HG03354 (cell line): Measurements from ENCODE around the gene SMPD3.

ENCODE experiments used
- ATAC-seq: cut with Tn5 transposase; IDR thresholded peaks from one replicate; pipeline ENCODE4 v1.9.1; 2021; ENCODE audit warnings: mild to moderate bottlenecking; ENCODE audit not compliant: unreplicated experiment, poor library complexity, severe bottlenecking

The SMPD3 gene

DNA sequence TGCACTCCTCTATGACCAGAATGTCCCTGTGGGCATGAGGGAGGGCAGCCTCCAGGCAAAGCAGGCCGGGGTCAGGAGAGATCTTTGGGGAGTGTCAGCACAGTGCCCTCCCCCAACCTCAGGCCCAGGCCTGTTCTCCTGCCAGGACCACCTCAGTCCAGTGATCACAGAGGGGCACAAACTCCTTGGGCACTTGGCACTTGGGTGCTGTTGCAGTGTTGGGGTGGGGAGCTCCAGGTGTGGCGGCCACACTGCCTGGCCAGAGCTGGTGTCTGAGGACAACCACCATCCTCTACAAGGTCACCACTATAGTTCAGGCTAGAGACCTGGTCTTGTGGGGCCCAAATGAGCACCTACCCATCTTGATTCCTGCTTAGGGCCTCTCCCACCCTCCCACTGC is 37.2 kb downstream of the SMPD3 start:
- no peak for ATAC-seq

DNA sequence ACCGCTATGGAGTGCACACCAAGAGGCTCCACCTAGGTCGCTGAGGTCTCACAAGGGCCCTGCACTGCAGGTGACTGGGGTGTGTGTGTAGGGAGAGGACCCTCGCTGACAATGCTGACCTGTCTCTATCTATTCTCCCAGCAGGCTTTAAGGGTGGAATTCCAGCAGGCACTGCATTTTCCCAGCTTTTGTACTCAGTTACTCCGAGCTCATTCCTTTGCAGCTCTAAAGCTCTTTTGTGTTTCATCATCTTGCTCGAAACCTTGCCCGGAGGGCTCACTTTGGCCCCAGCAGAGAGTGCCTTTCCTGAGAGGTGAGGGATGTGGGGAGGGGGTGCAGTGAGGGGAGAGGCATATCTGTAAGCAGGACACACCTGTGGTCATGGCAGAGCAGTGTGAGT is 39.3 kb downstream of the SMPD3 start:
- ATAC-seq, result no peak

DNA sequence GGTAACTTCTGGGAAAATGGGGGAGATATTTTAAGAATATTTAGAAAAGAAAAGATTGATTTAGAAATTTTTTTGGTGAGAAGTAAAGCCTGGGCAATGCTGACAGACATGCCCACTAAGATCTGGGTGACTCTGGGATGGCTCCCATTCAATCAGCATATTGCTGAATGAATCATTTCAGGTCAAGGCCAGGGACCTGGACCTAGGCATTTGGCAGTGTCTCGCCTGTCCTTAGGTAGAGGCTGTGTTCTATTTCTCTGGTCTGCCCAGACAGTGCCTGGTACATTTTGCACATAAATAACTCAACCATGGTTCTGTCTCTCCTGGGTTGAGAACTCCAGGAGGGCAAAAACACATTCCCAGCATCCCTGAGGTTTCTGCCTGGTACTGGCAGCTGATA is 39.9 kb downstream of the SMPD3 start:
- no peak for ATAC-seq

DNA sequence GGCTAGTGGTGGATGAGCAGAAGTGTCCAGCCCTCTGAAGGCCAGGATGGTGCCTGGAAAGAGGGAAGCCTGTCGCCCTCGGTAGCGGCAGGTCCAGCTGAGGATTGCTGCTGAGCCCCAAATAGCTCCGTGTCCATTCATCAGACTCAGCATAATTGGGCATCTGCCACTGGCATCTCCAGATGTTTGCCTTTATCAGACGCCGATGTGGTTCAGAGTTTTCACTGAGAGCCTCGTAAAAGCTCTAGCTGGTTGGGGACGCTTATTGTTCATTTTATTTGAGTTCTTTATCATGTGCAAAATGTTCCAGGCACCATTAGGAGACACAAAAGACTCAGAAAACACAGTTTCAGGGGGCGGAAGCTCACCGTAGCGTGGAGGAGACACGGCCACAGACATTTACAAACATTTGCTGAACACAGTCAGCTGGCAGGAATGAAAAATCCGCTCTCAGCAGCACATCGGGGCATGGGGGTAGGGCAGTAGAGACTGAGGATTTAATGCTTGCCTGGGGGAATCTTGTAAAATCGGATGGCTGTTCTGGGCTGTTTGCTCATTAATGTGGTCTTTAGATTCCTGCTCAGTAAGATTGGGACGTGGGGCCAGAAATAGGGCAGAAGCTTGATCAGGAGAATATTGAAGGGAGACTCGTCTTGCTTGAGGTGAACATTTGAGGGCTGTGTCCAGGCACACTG is 41.7 kb downstream of the SMPD3 start:
- no peak for ATAC-seq

DNA sequence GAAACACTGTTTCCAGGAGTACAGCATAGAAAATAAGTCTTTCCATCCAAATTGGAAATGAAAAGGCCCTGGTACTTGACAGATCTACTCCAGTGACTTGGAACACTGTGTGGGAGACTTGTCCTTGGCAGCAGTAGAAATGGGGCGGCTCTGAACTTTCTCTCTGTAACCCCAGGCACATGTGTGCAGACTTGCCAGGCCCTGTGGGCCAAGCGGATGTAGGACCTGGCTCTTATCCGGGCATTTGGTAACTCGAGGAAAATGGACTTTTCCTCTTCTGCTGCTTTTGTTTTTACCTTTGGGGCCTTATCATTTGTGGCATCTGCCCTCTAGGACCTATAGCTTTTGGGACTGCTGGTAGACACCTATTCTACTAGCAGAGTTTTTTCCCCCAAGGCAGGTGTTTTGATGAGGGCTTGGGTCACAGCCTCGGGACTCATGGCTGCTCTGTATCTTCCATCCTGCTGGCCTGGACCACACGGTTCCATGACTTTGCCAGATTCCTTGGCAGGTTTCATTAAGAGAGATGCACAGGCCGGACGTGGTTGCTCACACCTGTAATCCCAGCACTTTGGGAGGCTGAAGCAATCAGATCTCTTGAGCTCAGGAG is 43.5 kb downstream of the SMPD3 start:
- no peak for ATAC-seq

DNA sequence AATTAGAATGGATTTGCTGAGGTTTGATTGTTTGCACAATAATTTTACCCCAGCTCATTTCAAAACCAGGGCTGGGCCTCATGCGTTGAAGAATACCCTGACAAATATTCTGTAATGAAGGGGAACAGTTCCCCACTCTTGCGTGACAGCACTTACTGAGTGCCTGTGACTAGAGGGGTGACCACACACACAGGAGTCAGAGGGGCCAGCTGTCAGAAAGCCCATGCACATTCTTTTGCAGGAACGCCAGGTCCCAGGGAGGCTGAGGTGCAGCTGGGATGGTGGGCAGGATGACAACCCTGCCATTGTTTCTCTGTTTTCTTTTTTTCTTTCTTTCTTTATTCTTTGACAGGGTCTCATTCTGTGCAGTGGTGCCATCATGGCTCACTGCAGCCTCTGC is 44.6 kb downstream of the SMPD3 start:
- ATAC-seq, result no peak

DNA sequence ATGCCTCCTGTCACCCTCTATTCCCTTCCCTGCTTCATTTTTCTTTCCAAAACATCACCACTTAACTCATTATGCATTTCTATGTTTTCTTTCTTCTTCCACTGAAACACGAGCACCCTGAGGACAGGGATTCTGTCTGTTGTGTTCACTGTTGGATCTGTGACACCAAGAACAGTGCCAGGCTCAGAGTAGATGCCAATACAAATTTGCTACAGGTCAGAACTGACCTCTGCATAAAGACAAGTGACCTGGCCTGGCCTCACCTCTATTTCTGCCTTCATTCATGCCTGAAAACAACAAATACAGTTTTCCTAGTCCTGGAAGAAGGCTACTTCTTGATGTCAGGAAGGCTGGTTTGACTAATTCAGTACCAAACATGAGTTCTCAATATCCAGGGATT is 45.1 kb downstream of the SMPD3 start:
- no peak for ATAC-seq

DNA sequence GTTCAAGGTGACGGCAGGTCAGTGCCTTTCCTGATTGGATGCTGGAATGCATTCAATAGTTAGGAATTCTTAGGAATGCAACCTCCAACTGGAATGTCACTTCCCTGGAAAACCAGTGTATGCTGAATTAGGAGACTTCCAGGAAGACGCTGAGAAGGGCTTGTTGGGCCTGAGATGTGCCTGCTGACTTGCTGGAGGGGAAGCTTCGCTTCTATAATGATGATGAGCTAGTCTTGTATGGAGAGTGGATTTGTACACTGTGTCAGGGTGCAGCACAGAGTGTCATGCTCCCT is 45.6 kb downstream of the SMPD3 start:
- ATAC-seq, result no peak

DNA sequence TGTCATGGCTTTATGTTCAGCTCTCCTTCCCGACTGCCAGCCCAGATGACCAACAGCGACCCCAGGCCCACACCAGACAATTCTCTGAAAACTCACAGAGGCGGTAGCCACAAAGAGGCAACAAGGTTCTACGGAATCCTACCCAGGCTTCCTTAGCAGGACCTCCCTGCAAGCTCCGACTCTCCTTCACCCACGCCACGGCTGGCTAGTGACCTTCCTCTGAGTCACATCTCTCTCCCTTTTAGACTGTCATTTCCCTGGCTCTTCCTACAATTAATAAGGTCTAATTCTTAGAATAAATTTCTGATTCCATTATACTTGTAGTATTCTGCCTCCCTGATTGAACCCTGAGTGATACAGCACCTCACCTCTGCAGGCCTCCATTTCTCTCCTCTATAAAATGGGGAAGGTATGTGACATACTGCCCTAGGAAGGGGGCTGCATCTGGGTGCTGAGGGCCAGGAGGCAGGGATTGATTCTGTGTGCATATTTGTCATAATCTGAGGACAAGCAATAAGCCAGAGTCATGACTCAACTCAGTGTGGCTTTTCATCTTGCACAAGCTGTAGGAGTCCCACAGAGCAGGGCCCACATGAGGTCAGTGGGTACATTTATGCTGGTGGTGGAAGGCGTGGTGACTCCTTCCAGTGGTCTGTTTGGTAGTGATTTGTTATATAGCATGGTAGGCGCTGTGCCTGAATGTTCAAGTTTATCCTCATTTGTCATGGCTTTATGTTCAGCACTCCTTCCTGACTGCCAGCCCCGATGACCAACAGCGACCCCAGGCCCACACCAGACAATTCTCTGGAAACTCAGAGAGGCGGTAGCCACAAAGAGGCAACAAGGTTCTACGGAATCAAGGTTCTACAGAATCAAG is 46.2 kb downstream of the SMPD3 start:
- no peak for ATAC-seq

DNA sequence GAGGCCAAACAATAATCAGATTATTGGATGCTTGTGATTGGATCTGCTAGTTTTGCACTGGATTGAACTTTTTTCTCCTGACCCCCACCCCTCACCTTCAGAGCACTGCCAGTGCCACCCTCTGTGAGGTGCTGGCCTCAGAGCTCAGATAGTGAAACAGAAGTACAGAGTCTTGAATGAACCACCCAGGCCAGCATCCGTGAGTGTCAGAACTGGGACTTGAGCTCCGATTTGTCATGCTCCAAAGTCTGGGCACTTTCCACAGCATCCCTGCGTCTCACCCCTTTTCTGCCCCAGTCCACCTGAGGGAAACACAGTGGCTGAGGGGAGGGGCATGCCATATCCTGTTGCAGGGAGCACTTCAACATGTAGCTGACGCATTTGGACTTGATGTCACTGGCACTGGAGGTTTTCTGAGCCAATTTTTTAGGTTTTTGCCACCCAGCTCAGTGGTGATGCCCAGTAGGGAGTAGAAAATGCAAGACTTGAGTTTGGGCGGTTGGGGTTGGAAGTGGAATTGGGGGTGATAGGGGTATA is 47.3 kb downstream of the SMPD3 start:
- ATAC-seq, result no peak

DNA sequence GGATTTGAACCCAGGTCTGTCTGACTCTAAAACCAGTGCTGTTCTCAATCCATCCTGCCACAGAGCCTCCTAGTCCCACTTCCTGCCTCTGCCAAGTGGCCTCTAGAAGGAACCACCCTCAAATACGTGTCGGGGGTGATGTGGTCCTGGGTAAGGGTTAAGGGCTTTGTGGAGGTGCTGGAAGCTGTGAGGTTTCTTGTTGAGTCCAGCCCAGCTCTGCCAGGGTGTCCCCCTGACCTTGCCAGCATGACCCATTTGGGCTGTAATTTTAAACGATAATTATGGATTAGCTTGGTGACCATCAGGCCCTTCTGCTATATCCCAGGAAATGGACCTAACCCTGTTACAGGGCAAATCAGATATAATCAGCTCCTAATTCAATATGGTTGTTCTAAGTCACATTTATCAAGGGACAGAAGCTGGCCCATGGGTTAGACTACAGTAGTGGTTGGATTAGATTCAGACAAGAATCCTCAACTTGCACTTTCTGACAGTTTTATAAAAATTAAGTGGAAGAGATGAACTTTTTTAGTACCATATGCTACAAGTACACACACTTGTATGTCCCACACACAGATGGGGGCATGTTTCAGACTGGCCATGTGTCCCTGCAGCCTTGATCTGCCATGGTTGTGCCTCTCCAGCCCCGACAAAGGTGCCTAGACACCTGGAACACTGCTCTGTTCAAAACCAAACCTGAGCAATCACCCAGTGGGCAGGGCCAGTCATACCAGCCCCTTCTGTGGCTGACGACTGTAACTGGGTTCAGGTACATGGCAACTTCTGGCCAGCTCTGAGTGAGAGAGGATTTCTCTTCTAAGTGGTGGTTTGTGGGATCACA is 48.0 kb downstream of the SMPD3 start:
- no peak for ATAC-seq

DNA sequence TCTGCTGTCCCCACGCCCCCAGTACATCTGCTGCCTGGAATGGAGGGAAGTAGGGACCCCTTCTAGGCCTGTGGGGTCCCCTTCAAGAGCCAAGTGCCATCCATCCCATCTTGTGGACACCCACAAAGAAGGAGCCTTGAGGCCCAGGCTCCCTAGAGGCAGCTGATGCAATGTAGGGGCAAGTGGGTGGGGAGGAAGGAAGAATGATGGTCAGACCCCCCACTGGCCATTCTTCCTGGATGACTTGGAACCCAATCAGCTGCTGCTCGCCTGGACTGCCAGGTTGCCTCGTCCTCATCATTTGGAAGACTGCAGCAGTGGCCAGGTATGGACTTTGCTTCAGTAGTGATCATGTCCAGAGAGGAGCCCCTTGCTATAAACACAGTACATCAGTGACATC is 48.9 kb downstream of the SMPD3 start:
- ATAC-seq, result no peak

DNA sequence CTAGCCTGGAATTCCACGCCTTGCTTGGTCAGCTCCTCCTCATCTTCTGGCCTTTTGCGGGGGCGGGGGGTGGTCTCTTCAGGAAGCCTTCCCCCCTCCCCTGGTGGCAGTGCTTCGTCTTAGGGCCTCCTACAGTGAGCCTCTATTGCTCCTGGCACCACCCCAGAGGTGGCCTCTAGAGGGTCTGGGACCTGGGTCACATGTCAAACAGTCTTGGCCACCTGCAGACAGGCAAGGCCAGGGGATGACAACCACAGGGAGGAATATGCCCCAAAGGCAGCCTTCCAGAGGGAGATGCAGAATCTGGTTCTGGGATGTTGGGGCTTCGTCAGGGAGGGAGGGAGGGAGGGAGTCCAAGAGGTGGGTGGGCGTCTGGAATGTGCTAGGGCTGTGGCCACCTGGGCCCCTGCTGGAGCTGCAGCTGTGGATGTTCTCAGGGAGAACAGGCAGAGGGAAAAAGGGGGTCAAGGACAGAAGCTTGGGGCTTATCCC is 50.6 kb downstream of the SMPD3 start:
- ATAC-seq, result no peak

DNA sequence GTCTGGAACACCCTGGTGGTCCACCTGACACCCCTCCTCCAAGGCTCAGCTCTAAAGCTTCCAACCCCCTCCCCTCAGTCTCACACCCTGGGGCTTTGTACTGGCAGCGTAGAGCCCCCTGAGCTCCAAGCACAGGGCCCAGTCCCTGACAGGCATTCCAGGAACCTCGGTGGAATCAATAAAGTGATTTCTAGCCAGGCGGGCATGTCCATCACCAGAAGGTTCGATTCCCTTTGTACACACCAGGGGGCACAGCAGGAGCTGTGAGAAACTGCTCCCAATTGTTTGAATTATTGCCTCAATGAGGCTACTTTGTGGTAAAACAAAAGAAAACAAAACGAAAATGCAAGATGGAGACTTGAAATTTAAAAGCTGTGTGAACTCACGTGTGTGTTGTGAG is 51.8 kb downstream of the SMPD3 start:
- no peak for ATAC-seq

DNA sequence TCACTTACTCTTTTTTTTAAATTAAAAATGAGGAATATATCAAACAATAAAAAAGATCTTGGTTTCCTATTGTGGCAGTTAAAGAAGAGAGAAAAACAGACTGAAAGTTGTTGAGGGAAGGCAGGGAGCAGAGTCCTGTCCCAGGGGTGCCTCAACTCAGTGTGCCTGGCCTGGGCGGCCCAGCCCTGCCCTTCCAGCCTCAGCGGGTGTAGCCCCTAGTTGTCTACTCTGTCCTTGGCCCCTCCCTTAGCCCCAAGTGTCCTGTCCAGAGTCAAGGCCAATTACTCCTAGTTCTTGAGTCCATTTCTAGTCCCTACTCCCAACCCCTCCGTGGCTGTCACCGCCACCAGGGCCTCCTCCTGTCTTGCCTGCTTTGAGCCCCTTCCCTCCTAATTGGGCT is 52.5 kb downstream of the SMPD3 start:
- no peak for ATAC-seq

DNA sequence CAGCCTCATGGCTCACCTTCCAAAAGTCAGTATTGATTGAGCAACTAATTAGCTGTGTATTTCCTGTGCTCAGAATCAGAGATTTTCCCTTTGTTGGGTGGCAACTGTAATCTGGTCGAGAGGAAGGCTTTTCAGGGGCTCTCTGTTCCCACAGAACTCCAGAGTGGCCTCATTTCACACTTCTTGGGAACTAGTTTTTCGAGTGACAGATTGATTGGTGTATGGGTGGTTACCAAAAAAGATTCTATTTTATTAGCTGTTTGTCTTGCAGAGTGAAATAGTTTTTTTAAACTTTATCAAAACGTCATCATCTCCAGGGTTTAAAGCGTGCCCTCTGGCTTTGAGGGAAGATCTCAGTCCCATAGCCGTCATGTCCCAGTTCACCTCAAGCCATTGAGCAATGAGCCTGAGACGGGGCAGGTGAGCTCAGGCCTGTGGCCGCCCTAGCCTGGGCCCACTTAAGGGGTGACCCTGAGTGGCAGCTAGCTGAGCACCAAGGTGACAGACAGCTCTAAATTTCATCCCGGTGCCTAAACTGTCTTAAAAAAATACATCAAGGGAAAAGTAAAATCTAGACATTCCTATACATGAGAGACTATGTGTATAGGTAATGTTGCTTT is 53.0 kb downstream of the SMPD3 start:
- no peak for ATAC-seq

DNA sequence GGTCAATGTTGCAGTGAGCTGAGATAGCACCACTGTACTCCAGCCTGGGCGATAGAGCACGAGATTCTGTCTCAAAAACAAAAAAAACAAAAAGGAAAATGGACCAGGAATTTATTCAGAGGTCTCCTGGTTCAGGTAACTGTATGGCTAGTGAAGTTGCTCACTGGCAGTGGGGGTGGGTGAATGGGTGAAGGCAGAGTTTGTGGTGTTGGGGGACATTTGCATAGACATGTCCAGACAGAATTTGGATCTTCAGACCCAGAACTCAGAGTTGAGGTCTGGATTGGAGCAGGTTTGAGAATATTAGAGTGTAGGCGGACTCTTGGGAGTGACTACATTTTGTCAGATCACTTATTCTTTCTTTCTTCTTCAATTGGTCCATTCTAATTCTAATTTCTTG is 55.0 kb downstream of the SMPD3 start:
- no peak for ATAC-seq

DNA sequence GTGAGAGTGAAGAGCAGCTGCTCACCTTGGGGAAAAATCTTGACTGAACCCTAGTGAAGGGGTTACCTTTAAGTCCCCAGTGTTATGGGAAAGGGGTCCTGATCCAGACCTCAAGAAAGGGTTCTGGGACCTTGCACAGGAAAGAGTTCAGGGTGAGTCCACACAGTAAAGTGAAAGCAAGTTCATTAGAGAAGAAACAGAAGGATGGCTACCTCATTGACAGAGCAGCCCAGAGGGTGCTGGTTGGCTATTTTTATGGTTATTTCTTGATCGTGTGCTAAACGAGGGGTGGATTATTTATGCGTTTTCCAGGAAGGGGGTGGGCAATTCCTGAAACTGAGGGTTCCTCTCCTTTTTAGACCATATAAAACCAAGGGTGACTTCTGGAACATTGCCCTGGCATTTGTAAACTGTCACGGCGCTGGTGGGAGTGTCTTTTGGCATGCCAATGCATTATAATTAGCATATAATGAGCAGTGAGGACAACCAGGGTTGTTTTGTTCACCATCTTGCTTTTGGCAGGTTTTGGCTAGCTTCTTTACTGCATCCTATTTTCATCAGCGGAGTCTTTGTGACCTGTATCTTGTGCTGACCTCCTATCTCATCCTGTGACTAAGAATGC is 58.4 kb downstream of the SMPD3 start:
- ATAC-seq, result no peak

DNA sequence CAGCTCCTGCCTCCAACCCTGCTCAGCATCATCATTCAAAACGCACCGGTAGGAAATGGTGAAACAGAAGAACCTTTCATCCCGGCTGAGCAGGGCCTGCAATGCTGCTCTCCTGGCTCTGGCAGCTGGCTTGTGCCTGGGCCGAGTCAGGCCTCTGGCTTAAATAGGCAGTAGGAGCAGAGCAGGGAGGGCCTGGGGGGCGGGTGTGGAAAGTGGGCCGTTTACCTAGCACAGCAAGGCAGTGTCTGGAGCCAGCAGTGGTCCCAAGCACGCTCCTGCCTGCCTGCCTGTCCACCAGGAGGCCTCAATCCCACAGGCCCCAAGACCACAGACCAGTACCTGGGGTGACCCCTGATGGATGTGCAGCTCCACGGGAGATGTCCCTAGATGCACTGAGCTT is 59.3 kb downstream of the SMPD3 start:
- no peak for ATAC-seq
